Hepatocyte (in vitro differentiated cells): Measurements from ENCODE around the gene TAS2R20.
"Not testable (repeated sequence)": the region's sequence is repeated elsewhere in the genome, so short reads cannot be mapped to it uniquely, and the experiment has no call there.

ENCODE experiments used
- CTCF ChIP-seq: fragments of 200-600 bp; sonication (generic); IDR thresholded peaks from 2 replicates; pipeline ENCODE4 v1.5.1; 2016; ENCODE audit warnings: antibody characterized with exemption, mild to moderate bottlenecking; ENCODE audit not compliant: poor library complexity
- EZH2 ChIP-seq: fragments of 200-600 bp; sonication (generic); IDR thresholded peaks from 2 replicates; pipeline ENCODE4 v1.6.1; 2016; ENCODE audit warnings: antibody characterized with exemption, mild to moderate bottlenecking, borderline replicate concordance
- EZH2phosphoT487 ChIP-seq: fragments of 200-600 bp; sonication (generic); IDR thresholded peaks from one replicate; pipeline ENCODE4 v1.6.1; 2018; ENCODE audit warnings: antibody characterized with exemption, mild to moderate bottlenecking, low read depth, moderate library complexity; ENCODE audit not compliant: unreplicated experiment, severe bottlenecking

- not testable (repeated sequence) for TF ChIP-seq CTCF, EZH2phosphoT487, EZH2
Observed at GRCh38 chr12:11033959-11034358, 35.9 kb upstream of the TAS2R20 start.
